Epithelial cell of umbilical artery (primary cell): ENCODE data around the gene AGA. TPM values are rescaled to one million over a fixed set of nuclear protein-coding genes. Genes with fewer than 3 reads are reported as not detected.

Experiments
- total RNA-seq: library from RNA; depleted of rRNA; stranded (reverse); fragments of >200 nt; gene quantifications from 2 replicates; pipeline ENCODE4 v1.2.3, GENCODE V29; 2014

Gene AGA
- total RNA-seq = 22.4 and 31.3 TPM in 2 replicates

GRCh38 chr4:177441803-177442622 is at the start of gene AGA:
Gene AGA (minus strand): TSS chr4:177442437. CDS start chr4:177442375, 62 bp downstream.

Other genes with a start within 250 kb of the AGA start
- gene NEIL3, start 132.6 kb downstream of the AGA start, total RNA-seq = 7.1 and 10.2 TPM in 2 replicates